Measurements from ENCODE around the gene KRT8.
A peak's percentile ranks its signal among the peaks of the same experiment; 100 is the strongest.

The KRT8 gene

DNA sequence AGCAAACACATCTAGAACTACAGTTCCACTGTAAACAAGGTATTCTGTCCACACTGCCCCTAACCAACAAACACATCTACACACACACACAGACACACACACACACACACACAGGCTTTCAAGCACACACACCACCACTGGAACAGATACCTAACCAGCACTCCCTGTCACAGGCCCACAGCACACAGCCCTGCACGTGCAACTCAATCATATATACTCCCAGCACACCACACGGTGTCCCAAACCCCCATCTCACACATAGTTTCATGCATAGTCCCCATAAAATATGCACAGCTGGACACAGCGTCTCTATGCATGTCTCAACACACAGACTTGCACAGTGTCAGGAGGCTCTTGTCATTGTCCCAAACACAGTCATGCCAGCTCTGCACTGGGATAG lies 27.6 kb downstream of the KRT8 start:
- no peak for DNase-seq
- Mint-ChIP-seq H3K27me3 (peaks cover 16% of the 10 kb centered on the region), H3K27ac (no peak overlapping the region), H3K9me3 (no peaks in the 10 kb centered on the region), H3K36me3 (ENCODE audit: low read depth) (no peaks in the 10 kb centered on the region), H3K4me1 (ENCODE audit: low read depth) (peaks cover 24% of the 10 kb centered on the region), H3K4me3 (no peak overlapping the region)

- H3K27ac Mint-ChIP-seq: no peak overlapping the region
- no peak for DNase-seq
These were observed 28.5 kb downstream of the KRT8 start for GRCh38 chr12:52876372-52876771.

GRCh38 chr12:52874573-52875435 lies 30.1 kb downstream of the KRT8 start:
- H3K27me3 Mint-ChIP-seq: peaks cover 7% of the 10 kb centered on the region
- peak overlapping the region; percentile 58 for H3K4me3 Mint-ChIP-seq

More at GRCh38 chr12:52876372-52876771, 28.5 kb downstream of the KRT8 start:
- H3K36me3 Mint-ChIP-seq (ENCODE audit: low read depth): no peaks in the 10 kb centered on the region
- H3K27me3 Mint-ChIP-seq: peaks cover 15% of the 10 kb centered on the region
- H3K4me1 Mint-ChIP-seq (ENCODE audit: low read depth): peaks cover 25% of the 10 kb centered on the region
- no peaks in the 10 kb centered on the region for H3K9me3 Mint-ChIP-seq
- no peak overlapping the region for H3K4me3 Mint-ChIP-seq

GRCh38 chr12:52873832-52874572 lies 30.9 kb downstream of the KRT8 start:
- Mint-ChIP-seq H3K27me3 (peaks cover 7% of the 10 kb centered on the region), H3K27ac (peak overlapping the region; percentile 62), H3K4me3 (peak overlapping the region; percentile 58), H3K9me3 (no peaks in the 10 kb centered on the region), H3K36me3 (ENCODE audit: low read depth) (no peaks in the 10 kb centered on the region), H3K4me1 (ENCODE audit: low read depth) (peaks cover 25% of the 10 kb centered on the region)
- DNase-seq: peak; percentile 58

More at GRCh38 chr12:52874573-52875435, 30.1 kb downstream of the KRT8 start:
- DNase-seq: no peak
- Mint-ChIP-seq H3K27ac (no peak overlapping the region), H3K9me3 (no peaks in the 10 kb centered on the region), H3K36me3 (ENCODE audit: low read depth) (no peaks in the 10 kb centered on the region), H3K4me1 (ENCODE audit: low read depth) (peaks cover 27% of the 10 kb centered on the region)

DNA sequence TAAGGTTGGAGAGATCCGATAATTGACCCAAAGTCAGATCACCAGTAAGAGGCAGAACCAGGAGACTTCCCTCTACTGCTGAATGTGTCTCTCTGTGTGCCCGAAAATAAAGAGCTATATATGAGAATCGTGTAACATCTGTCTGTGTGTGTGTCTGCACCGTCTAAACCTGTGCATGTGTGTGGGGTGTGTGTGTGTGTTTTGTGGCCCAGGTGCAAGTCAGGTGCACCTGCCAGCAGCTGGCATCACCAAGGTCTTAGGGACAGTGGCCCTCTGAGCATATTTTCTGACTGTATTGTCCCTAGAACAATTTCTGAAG lies 31.4 kb downstream of the KRT8 start:
- H3K36me3 Mint-ChIP-seq (ENCODE audit: low read depth): no peaks in the 10 kb centered on the region
- no peak for DNase-seq
- H3K27ac Mint-ChIP-seq: peak overlapping the region; percentile 62
- H3K9me3 Mint-ChIP-seq: no peaks in the 10 kb centered on the region
- H3K4me3 Mint-ChIP-seq: peak overlapping the region; percentile 57
- H3K4me1 Mint-ChIP-seq (ENCODE audit: low read depth): peaks cover 23% of the 10 kb centered on the region
- H3K27me3 Mint-ChIP-seq: peaks cover 7% of the 10 kb centered on the region

- no peaks in the 10 kb centered on the region for H3K36me3 Mint-ChIP-seq (ENCODE audit: low read depth)
- H3K4me1 Mint-ChIP-seq (ENCODE audit: low read depth): peaks cover 26% of the 10 kb centered on the region
- H3K27ac Mint-ChIP-seq: no peak overlapping the region
- H3K4me3 Mint-ChIP-seq: no peak overlapping the region
- H3K9me3 Mint-ChIP-seq: no peaks in the 10 kb centered on the region
- no peak for DNase-seq
- H3K27me3 Mint-ChIP-seq: peaks cover 7% of the 10 kb centered on the region
These were observed 32.1 kb downstream of the KRT8 start for GRCh38 chr12:52872644-52873389.

GRCh38 chr12:52871291-52872039 lies 33.4 kb downstream of the KRT8 start:
- H3K27me3 Mint-ChIP-seq: peaks cover 7% of the 10 kb centered on the region
- no peak for DNase-seq
- H3K27ac Mint-ChIP-seq: no peak overlapping the region

DNA sequence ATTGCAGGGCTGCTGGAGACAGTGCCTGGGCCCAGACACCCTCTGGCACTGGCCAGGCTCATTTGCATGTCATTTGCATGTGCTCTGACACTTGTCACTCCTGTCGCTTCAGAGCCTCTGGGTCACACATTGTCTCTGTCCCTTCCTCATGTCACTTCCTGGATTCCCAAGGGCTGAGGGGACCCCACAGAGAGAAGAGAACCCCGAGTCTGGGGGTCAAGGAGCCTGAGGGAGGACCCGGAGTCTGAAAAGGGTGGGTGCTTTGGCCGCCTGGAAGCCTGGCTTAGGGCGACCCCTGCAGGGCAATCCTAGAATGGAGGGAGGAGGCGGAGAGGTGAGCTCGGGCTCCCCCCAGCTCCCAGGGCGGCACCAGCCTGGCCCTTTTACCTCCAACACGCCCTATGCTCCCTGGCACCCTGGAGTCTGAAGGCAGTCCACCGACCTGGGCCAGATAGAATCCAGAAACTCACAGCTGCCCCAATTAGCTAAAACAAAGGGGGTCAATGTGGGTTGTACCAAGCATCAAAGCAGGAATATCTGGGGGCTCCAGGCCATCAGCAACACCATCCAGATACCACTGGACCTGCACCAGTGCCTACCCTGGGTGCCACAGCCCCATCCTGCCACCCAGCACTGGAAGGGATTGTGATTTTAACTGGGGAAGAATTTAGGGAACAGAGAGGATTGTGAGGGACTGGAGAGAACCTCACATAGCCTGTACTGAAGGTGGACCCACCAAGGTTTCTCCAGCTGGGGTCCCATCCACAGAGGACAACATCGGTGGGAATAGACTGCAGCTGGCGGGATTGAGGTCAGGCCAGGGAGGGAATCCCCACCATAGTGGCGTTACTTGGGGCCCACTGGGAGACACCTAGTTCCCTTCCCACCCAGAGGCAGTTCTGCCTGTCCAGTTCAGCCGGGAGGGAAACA lies 34.2 kb downstream of the KRT8 start:
- no peaks in the 10 kb centered on the region for H3K9me3 Mint-ChIP-seq
- no peak overlapping the region for H3K4me3 Mint-ChIP-seq
- H3K36me3 Mint-ChIP-seq (ENCODE audit: low read depth): no peaks in the 10 kb centered on the region
- H3K27ac Mint-ChIP-seq: no peak overlapping the region
- peak; percentile 89 for DNase-seq
- H3K27me3 Mint-ChIP-seq: peaks cover 7% of the 10 kb centered on the region
- peaks cover 36% of the 10 kb centered on the region for H3K4me1 Mint-ChIP-seq (ENCODE audit: low read depth)

More at GRCh38 chr12:52871291-52872039, 33.4 kb downstream of the KRT8 start:
- Mint-ChIP-seq H3K4me1 (ENCODE audit: low read depth) (peaks cover 36% of the 10 kb centered on the region), H3K9me3 (no peaks in the 10 kb centered on the region), H3K4me3 (no peak overlapping the region), H3K36me3 (ENCODE audit: low read depth) (no peaks in the 10 kb centered on the region)

- no peak overlapping the region for H3K27ac Mint-ChIP-seq
- no peaks in the 10 kb centered on the region for H3K27me3 Mint-ChIP-seq
- H3K9me3 Mint-ChIP-seq: no peaks in the 10 kb centered on the region
- DNase-seq: peak; percentile 51
- H3K4me1 Mint-ChIP-seq (ENCODE audit: low read depth): peaks cover 22% of the 10 kb centered on the region
- no peaks in the 10 kb centered on the region for H3K36me3 Mint-ChIP-seq (ENCODE audit: low read depth)
- no peak overlapping the region for H3K4me3 Mint-ChIP-seq
These were observed 37.2 kb downstream of the KRT8 start for GRCh38 chr12:52867642-52868041.

DNA sequence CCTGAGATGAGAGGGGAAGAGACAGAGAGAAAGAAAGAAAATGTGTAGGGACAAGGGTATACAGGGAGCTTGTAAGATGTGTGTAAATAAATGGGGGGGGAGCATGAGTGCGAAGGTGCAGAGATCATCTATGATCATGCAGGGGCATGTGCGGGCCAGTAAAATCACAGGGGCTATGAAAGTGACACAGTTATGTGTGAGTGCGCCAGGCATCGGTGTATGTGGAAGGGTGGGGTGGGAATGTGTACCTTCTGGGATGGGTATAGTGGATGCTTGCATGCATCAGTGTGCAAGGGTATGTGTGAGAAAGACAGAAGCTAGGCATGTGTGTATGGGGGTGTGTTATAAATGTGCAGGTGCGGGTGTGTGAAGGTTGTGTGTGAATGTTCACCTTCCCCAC lies 37.7 kb downstream of the KRT8 start:
- H3K9me3 Mint-ChIP-seq: no peaks in the 10 kb centered on the region
- H3K4me3 Mint-ChIP-seq: no peak overlapping the region
- H3K27ac Mint-ChIP-seq: no peak overlapping the region
- peaks cover 22% of the 10 kb centered on the region for H3K4me1 Mint-ChIP-seq (ENCODE audit: low read depth)
- no peak for DNase-seq
- H3K36me3 Mint-ChIP-seq (ENCODE audit: low read depth): no peaks in the 10 kb centered on the region
- no peaks in the 10 kb centered on the region for H3K27me3 Mint-ChIP-seq

DNA sequence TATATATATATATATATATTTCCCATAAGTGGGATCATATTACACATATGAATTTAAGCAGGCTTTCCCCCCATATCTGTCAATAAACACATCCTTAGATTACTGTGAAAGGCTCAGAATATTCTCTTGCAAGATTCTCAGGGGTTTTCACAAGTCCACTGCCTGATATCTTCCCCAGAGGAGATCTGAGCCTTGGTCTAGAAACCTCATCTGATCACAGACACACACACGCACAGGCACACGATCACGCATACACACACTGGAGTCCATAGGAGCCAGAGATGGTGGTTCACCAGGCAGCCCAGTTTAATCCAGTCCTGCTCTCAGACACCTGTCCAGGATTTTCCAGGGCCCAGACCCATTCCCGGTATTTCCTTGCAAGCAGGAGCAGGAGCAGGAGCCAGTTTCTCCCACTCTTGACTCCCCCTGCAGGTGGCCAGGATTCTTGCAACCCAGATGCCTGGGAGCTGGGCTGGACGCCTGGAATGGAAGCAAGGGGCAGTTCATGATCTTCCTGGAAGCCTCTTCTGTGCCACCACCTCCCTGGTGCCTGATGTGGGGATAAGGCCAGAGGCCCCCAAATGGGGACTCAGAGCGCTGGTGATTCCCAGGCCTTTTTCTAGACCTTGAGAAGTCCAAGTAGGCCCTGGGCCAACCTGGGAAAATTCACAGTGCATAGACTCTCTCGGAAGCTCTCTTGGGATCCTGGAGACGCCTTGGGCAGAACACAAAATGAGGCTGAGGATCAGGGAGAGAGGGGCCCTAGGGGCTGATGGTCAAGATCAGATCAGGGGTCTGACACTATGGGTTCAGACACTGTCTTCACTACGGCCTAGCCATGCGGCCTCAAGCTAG lies 39.6 kb downstream of the KRT8 start:
- DNase-seq: peak; percentile 52

GRCh38 chr12:52862023-52862422 lies 42.9 kb downstream of the KRT8 start:
- no peak for DNase-seq
- Mint-ChIP-seq H3K4me3 (no peak overlapping the region), H3K36me3 (ENCODE audit: low read depth) (no peaks in the 10 kb centered on the region), H3K27me3 (no peaks in the 10 kb centered on the region), H3K27ac (no peak overlapping the region), H3K9me3 (no peaks in the 10 kb centered on the region), H3K4me1 (ENCODE audit: low read depth) (peaks cover 2% of the 10 kb centered on the region)

More for the DNA sequence above, 39.6 kb downstream of the KRT8 start:
- Mint-ChIP-seq H3K27me3 (no peaks in the 10 kb centered on the region), H3K27ac (no peak overlapping the region), H3K4me3 (no peak overlapping the region), H3K36me3 (ENCODE audit: low read depth) (no peaks in the 10 kb centered on the region), H3K4me1 (ENCODE audit: low read depth) (peaks cover 16% of the 10 kb centered on the region), H3K9me3 (no peaks in the 10 kb centered on the region)

Measured in activated T-cell treated with anti-CD3 and anti-CD28 coated beads, Interleukin-2, amount 50 U/mL, for 24 hours (primary cell).